Activated T-helper 1 cell treated with anti-CD3 and anti-CD28 coated beads, Interleukin-12 subunit alpha, Interleukin-12 subunit beta, Interleukin-2, Interleukin-4 antibody, amounts not matched to agents 30 ng/mL and 10 ng/mL and 1 ng/mL, durations not matched to agents 14 hours and 24 hours and 36 hours (primary cell): ENCODE measurements around the gene ACVR1. TPM values are rescaled to one million over a fixed set of nuclear protein-coding genes. Genes with fewer than 3 reads are reported as not detected.
"Not testable (repeated sequence)": the region's sequence is repeated elsewhere in the genome, so short reads cannot be mapped to it uniquely, and the experiment has no call there.

Experiments
- DNase-seq: peaks from one replicate; pipeline ENCODE4 v3.0.0; 2021; ENCODE audit warnings: low spot score
- H3K27ac Mint-ChIP-seq: one replicate; pipeline ENCODE4 v1.8.0; 2021; ENCODE audit warnings: mild to moderate bottlenecking, mixed read lengths
- H3K27me3 Mint-ChIP-seq: one replicate; pipeline ENCODE4 v1.8.0; 2022; ENCODE audit warnings: mild to moderate bottlenecking, moderate library complexity, mixed read lengths; ENCODE audit not compliant: insufficient read depth
- H3K36me3 Mint-ChIP-seq: one replicate; pipeline ENCODE4 v1.8.0; 2021; ENCODE audit warnings: low read depth, mixed read lengths
- H3K4me1 Mint-ChIP-seq: one replicate; pipeline ENCODE4 v1.8.0; 2021; ENCODE audit warnings: low read depth, mixed read lengths
- H3K4me3 Mint-ChIP-seq: one replicate; pipeline ENCODE4 v1.8.0; 2021; ENCODE audit warnings: mild to moderate bottlenecking, moderate library complexity, mixed read lengths
- H3K9me3 Mint-ChIP-seq: one replicate; pipeline ENCODE4 v1.8.0; 2021; ENCODE audit warnings: mixed read lengths
- intact Hi-C: fragments of 100-400 bp; cut with micrococcal nuclease; formaldehyde crosslinking; loops from one replicate; pipeline ENCODE4 v1.15.1; 2024
- total RNA-seq: library from RNA; stranded (reverse); gene quantifications from 2 replicates; pipeline ENCODE4 v1.2.3, GENCODE V29; 2022

The ACVR1 gene
- total RNA-seq, 1 donor from 2014 or later = 44.0 TPM

DNA sequence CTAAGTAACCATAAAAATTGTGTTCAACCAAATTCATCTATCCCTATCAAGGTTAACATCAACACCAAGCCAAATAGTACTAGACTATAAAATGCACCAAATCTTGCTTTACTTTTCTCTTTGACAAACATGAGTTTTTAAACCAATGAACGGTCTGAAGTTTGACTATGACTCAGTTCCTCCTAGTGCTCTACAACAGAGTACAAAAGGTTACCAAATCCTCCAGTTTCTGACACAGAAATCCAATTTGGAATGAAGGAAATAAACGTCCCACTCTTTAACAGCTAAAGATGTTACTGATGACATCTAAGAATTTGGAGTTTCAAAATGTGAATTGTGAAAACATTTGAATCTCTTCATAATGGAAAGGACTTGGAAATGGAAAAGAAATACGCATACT is 11.8 kb upstream of the ACVR1 start:
- Mint-ChIP-seq H3K36me3 (peaks cover 11% of the 10 kb centered on the region), H3K9me3 (peaks cover 16% of the 10 kb centered on the region), H3K4me3 (no peak overlapping the region), H3K27me3 (no peaks in the 10 kb centered on the region), H3K27ac (no peak overlapping the region), H3K4me1 (peaks cover 26% of the 10 kb centered on the region)
- intact Hi-C loops = no loop called here
- DNase-seq = no peak

DNA sequence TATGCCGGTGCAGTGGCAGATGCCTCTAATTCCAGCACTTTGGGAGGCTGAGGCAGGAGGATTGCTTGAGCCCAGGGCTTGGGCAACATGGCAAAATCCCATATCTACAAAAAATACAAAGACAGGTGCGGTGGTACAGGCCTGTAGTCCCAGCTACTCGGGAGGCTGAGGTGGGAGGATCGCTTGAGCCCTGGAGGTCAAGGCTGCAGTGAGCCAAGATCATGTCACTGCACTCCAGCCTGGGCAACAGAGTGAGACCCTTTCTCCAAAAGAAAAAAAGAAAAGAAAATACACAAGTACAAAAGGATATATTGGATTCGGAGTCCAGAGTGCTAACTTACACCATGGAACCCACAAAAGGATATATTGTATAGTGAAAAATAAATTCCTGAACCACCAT is 8.4 kb upstream of the ACVR1 start:
- H3K4me1 Mint-ChIP-seq, H3K36me3 Mint-ChIP-seq, H3K27me3 Mint-ChIP-seq, H3K27ac Mint-ChIP-seq, DNase-seq, H3K9me3 Mint-ChIP-seq, intact Hi-C loops, H3K4me3 Mint-ChIP-seq: not testable (repeated sequence)

DNA sequence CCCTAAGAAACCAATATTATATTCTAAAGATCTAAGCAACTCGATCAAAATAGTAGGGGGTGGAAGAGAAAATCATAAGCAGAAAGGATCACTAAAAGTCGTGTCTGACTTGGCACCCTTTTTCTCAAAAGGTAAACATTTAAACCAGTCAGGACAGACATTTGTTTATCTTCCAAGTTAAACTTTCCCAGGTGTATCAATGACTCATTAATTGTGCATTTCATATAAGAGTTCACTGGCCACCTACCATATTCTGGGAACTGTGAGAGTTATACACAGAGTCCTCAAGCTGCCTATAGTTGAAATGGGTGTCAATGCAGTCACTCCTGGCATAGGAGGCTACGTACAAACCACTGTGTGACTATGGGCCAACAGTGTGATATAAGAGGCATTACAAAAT is 4.8 kb upstream of the ACVR1 start:
- intact Hi-C loops = no loop called here
- H3K36me3 Mint-ChIP-seq = peaks cover 12% of the 10 kb centered on the region
- no peak overlapping the region for H3K27ac Mint-ChIP-seq
- peaks cover 24% of the 10 kb centered on the region for H3K4me1 Mint-ChIP-seq
- H3K27me3 Mint-ChIP-seq = no peaks in the 10 kb centered on the region
- H3K9me3 Mint-ChIP-seq = no peaks in the 10 kb centered on the region
- DNase-seq = no peak
- H3K4me3 Mint-ChIP-seq = no peak overlapping the region

DNA sequence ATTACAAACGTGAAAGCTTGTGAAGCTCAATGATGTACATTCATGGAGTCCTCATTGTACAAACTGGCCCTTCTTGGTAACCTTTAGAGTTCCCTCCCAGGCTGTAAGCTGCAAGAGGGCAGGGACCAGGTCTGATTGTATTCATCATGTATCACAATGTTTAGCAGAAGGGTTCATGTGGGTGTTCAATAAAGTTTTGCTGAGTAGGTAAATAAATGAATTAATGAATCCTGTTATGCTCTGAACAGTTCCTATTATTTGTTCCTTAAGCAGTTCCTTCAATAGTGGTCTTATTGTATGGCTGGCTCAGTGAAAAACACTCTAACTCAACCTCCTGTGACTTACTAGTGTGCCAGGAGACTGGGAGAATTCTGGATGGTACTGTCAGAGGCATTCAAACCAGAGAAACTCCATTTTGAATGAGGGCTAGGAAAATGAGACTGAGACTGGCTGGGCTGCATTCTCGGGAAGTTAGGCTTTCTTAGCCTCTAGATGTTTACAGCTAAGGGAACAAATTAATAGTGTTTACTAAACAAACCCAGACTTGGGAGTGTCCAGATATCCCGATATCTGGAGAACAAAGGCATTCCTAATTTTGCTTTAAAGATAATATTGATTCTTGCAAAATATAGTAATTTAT is 1.8 kb upstream of the ACVR1 start:
- DNase-seq = no peak
- Mint-ChIP-seq H3K36me3 (peaks cover 15% of the 10 kb centered on the region), H3K27me3 (no peaks in the 10 kb centered on the region), H3K4me3 (peak overlapping the region; percentile 90), H3K27ac (no peak overlapping the region), H3K4me1 (peaks cover 49% of the 10 kb centered on the region), H3K9me3 (no peaks in the 10 kb centered on the region)
- intact Hi-C loops = loop anchor here (2.0 to 5.0 kb wide), 4 partner anchors 249 to 1536 kb away; partner anchors contain the start of genes ACVR1C, CCDC148, CYTIP and PKP4

- H3K27ac Mint-ChIP-seq = peak overlapping the region; percentile 80
- intact Hi-C loops = loop anchor here (1.0 to 5.0 kb wide), 9 partner anchors 11 to 1534 kb away; partner anchors contain the start of genes ACVR1C, CCDC148, CYTIP and PKP4
- H3K4me3 Mint-ChIP-seq = peak overlapping the region; percentile 90
- H3K36me3 Mint-ChIP-seq = peaks cover 17% of the 10 kb centered on the region
- H3K9me3 Mint-ChIP-seq = no peaks in the 10 kb centered on the region
- DNase-seq = no peak
- no peaks in the 10 kb centered on the region for H3K27me3 Mint-ChIP-seq
- peaks cover 60% of the 10 kb centered on the region for H3K4me1 Mint-ChIP-seq
Observed at GRCh38 chr2:157876786-157877138, 632 bp upstream of the ACVR1 start.

GRCh38 chr2:157875641-157876065 is 477 bp downstream of the ACVR1 start:
- Mint-ChIP-seq H3K27me3 (no peaks in the 10 kb centered on the region), H3K4me3 (peak overlapping the region; percentile 98), H3K36me3 (peaks cover 24% of the 10 kb centered on the region), H3K4me1 (peaks cover 71% of the 10 kb centered on the region), H3K9me3 (no peaks in the 10 kb centered on the region), H3K27ac (peak overlapping the region; percentile 96)
- peak; percentile 68 for DNase-seq
- intact Hi-C loops = loop anchor here (1.0 to 5.0 kb wide), 9 partner anchors 10 to 1533 kb away; partner anchors contain the start of genes ACVR1C, CCDC148, CYTIP and PKP4

DNA sequence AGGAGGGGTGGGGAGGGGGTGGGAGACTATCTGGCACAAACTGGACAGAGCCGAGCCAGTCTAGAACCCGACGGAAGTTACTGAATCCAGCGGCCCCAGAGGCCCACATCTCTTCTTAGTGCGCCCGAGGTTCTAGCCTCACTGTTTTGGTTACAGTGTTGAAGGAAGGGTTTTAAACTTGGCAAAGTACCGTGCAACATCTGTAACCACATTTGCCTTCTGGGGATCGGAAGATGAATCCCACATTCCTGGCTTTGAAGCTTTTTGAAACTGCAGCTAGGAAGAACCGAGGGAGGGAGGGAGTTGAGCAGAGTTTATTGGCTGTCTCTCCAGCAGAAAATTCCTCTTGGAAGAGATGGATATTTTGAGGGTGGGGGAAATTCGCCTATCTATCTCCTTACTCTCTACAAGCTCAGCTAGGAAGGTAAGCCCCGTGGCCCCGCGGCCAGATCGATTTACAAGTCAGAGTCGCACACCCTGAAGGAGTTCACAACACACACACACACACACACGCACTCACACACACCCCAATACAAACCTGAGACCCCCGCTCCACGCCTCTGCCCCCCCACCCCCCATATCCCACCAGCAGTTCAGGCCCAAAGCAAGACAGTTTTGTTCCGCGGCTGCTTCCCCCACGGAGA is 1.0 kb downstream of the ACVR1 start:
- H3K4me3 Mint-ChIP-seq = peak overlapping the region; percentile 98
- no peaks in the 10 kb centered on the region for H3K9me3 Mint-ChIP-seq
- intact Hi-C loops = loop anchor here (5.0 kb wide), 2 partner anchors 433 to 1533 kb away; partner anchors contain the start of gene CYTIP
- H3K27ac Mint-ChIP-seq = peak overlapping the region; percentile 96
- peaks cover 76% of the 10 kb centered on the region for H3K4me1 Mint-ChIP-seq
- DNase-seq = no peak
- H3K27me3 Mint-ChIP-seq = no peaks in the 10 kb centered on the region
- peaks cover 29% of the 10 kb centered on the region for H3K36me3 Mint-ChIP-seq

DNA sequence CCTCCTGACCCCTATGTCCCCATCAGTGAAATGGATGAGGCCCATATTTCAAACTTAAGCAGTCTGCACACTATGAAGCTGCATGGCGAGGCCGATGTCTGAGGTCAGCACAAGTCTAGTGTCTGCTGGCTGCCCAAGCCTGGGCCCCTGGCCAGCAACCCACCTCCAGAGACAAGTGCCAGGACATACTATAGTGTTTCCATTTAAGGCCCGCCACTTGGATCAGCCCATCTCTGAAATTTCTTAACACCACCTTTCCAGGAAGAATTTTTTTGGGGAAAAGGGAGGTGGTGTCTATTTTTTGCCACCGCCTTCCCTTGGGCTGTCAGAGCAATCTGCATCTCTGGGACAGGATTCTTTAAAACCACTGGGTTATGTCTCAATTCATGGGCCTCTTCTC is 1.8 kb downstream of the ACVR1 start:
- Mint-ChIP-seq H3K4me3 (peak overlapping the region; percentile 98), H3K27ac (peak overlapping the region; percentile 96), H3K9me3 (no peaks in the 10 kb centered on the region)

GRCh38 chr2:157872791-157873190 is 3.3 kb downstream of the ACVR1 start:
- H3K9me3 Mint-ChIP-seq = no peaks in the 10 kb centered on the region
- H3K4me3 Mint-ChIP-seq = peak overlapping the region; percentile 98
- intact Hi-C loops = no loop called here
- no peaks in the 10 kb centered on the region for H3K27me3 Mint-ChIP-seq
- H3K36me3 Mint-ChIP-seq = peaks cover 33% of the 10 kb centered on the region
- peaks cover 81% of the 10 kb centered on the region for H3K4me1 Mint-ChIP-seq
- no peak for DNase-seq
- H3K27ac Mint-ChIP-seq = no peak overlapping the region

More for the DNA sequence above, 1.8 kb downstream of the ACVR1 start:
- intact Hi-C loops = no loop called here
- Mint-ChIP-seq H3K36me3 (peaks cover 36% of the 10 kb centered on the region), H3K27me3 (no peaks in the 10 kb centered on the region), H3K4me1 (peaks cover 84% of the 10 kb centered on the region)
- DNase-seq = no peak

- peaks cover 37% of the 10 kb centered on the region for H3K36me3 Mint-ChIP-seq
- DNase-seq = no peak
- no peaks in the 10 kb centered on the region for H3K9me3 Mint-ChIP-seq
- H3K4me1 Mint-ChIP-seq = peaks cover 86% of the 10 kb centered on the region
- no peak overlapping the region for H3K27ac Mint-ChIP-seq
- intact Hi-C loops = no loop called here
- H3K4me3 Mint-ChIP-seq = no peak overlapping the region
- H3K27me3 Mint-ChIP-seq = no peaks in the 10 kb centered on the region
Observed at GRCh38 chr2:157871415-157871814, 4.7 kb downstream of the ACVR1 start.

GRCh38 chr2:157868993-157869392 is 7.1 kb downstream of the ACVR1 start:
- intact Hi-C loops = no loop called here
- peaks cover 85% of the 10 kb centered on the region for H3K4me1 Mint-ChIP-seq
- no peak for DNase-seq
- H3K4me3 Mint-ChIP-seq = no peak overlapping the region
- H3K36me3 Mint-ChIP-seq = peaks cover 48% of the 10 kb centered on the region
- H3K27me3 Mint-ChIP-seq = no peaks in the 10 kb centered on the region
- no peaks in the 10 kb centered on the region for H3K9me3 Mint-ChIP-seq
- H3K27ac Mint-ChIP-seq = peak overlapping the region; percentile 74

- no peak overlapping the region for H3K4me3 Mint-ChIP-seq
- no peak overlapping the region for H3K27ac Mint-ChIP-seq
- intact Hi-C loops = no loop called here
- DNase-seq = no peak
- no peaks in the 10 kb centered on the region for H3K27me3 Mint-ChIP-seq
- peaks cover 42% of the 10 kb centered on the region for H3K36me3 Mint-ChIP-seq
- no peaks in the 10 kb centered on the region for H3K9me3 Mint-ChIP-seq
- H3K4me1 Mint-ChIP-seq = peaks cover 72% of the 10 kb centered on the region
Observed at GRCh38 chr2:157867703-157868102, 8.4 kb downstream of the ACVR1 start.
